ENCODE results near the gene HMMR.

GRCh38 chr5:163502521-163502920 lies 42.1 kb downstream of the HMMR start:
- TF ChIP-seq CTCF (IDR thresholded peaks at IDR 0.05) (no peak), EZH2phosphoT487 (IDR thresholded peaks at IDR 0.05) (no peak)

All from neural progenitor cell (in vitro differentiated cells).